HL-60 (cell line): Measurements from ENCODE around the gene SGO2.

Source experiments
- CTCF ChIP-seq: IDR thresholded peaks from one replicate; pipeline ENCODE4 v1.5.1; 2011; ENCODE audit warnings: low read length, control low read depth, inconsistent platforms; ENCODE audit not compliant: insufficient read depth
- POLR2AphosphoS5 ChIP-seq: IDR thresholded peaks from 2 replicates; pipeline ENCODE4 v1.6.1; 2012; ENCODE audit warnings: low read depth
- REST ChIP-seq: IDR thresholded peaks from 2 replicates; pipeline ENCODE4 v1.6.1; 2012; ENCODE audit warnings: low read depth; ENCODE audit not compliant: insufficient replicate concordance
- SPI1 ChIP-seq: IDR thresholded peaks from 2 replicates; pipeline ENCODE4 v1.6.1; 2012; ENCODE audit warnings: low read depth, mild to moderate bottlenecking, borderline replicate concordance

- no peak for TF ChIP-seq CTCF
- TF ChIP-seq POLR2AphosphoS5: no peak
- TF ChIP-seq REST: no peak
- TF ChIP-seq SPI1: no peak
Observed at GRCh38 chr2:200575957-200576356, 50.0 kb downstream of the SGO2 start.
